BLaER1 (cell line): Measurements from ENCODE around the gene CTSH.
A peak's percentile ranks its signal among the peaks of the same experiment; 100 is the strongest.

Experiments used
- H3K27ac ChIP-seq: shearing (Covaris generic); formaldehyde crosslinking; 2 replicates; pipeline ENCODE4 v1.8.1; 2022
- H3K27me3 ChIP-seq: shearing (Covaris generic); formaldehyde crosslinking; 2 replicates; pipeline ENCODE4 v1.8.1; 2022
- H3K36me3 ChIP-seq: shearing (Covaris generic); formaldehyde crosslinking; 2 replicates; pipeline ENCODE4 v1.8.1; 2022
- H3K4me1 ChIP-seq: shearing (Covaris generic); formaldehyde crosslinking; 2 replicates; pipeline ENCODE4 v1.8.1; 2022
- H3K4me2 ChIP-seq: shearing (Covaris generic); formaldehyde crosslinking; 2 replicates; pipeline ENCODE4 v1.8.1; 2022
- H3K4me3 ChIP-seq: shearing (Covaris generic); formaldehyde crosslinking; 2 replicates; pipeline ENCODE4 v1.8.1; 2022
- H3K9ac ChIP-seq: shearing (Covaris generic); formaldehyde crosslinking; 2 replicates; pipeline ENCODE4 v1.8.1; 2022
- H3K9me3 ChIP-seq: shearing (Covaris generic); formaldehyde crosslinking; 2 replicates; pipeline ENCODE4 v1.8.1; 2022
- H4K20me1 ChIP-seq: shearing (Covaris generic); formaldehyde crosslinking; 2 replicates; pipeline ENCODE4 v1.8.1; 2022
- Cebpa-rat ChIP-seq: shearing (Covaris generic); IDR thresholded peaks from 2 replicates; pipeline ENCODE4 v1.8.1; 2022

Gene CTSH

GRCh38 chr15:78944669-78945407 is at the start of gene CTSH:
Gene CTSH (minus strand): TSS chr15:78945046. CDS start chr15:78944981, 65 bp downstream.
- TF ChIP-seq Cebpa-rat = no peak
- Histone ChIP-seq H3K9me3 (no peaks in the 10 kb centered on the region), H3K36me3 (no peaks in the 10 kb centered on the region), H3K4me2 (peak within 1 kb of the TSS; percentile 93), H3K27me3 (no peaks in the 10 kb centered on the region), H3K27ac (peak within 1 kb of the TSS; percentile 76), H3K4me1 (peaks cover 45% of the 10 kb centered on the region), H3K4me3 (peak within 1 kb of the TSS; percentile 72), H3K9ac (peak within 1 kb of the TSS; percentile 80), H4K20me1 (no peaks in the 10 kb centered on the region)

GRCh38 chr15:78993931-78994530 is 49.2 kb upstream of the CTSH start:
- no peak for TF ChIP-seq Cebpa-rat
- H3K9me3 ChIP-seq = no peaks in the 10 kb centered on the region
- H3K27me3 ChIP-seq = no peaks in the 10 kb centered on the region
- no peak overlapping the region for H3K4me3 ChIP-seq
- no peak overlapping the region for H3K9ac ChIP-seq
- peak overlapping the region; percentile 77 for H3K4me2 ChIP-seq
- H3K36me3 ChIP-seq = no peaks in the 10 kb centered on the region
- no peaks in the 10 kb centered on the region for H4K20me1 ChIP-seq
- peak overlapping the region; percentile 49 for H3K27ac ChIP-seq
- H3K4me1 ChIP-seq = peaks cover 50% of the 10 kb centered on the region

- H4K20me1 ChIP-seq = no peaks in the 10 kb centered on the region
- H3K4me2 ChIP-seq = peak overlapping the region; percentile 77
- peaks cover 56% of the 10 kb centered on the region for H3K4me1 ChIP-seq
- peak overlapping the region; percentile 49 for H3K27ac ChIP-seq
- H3K4me3 ChIP-seq = no peak overlapping the region
- no peak for TF ChIP-seq Cebpa-rat
- no peaks in the 10 kb centered on the region for H3K36me3 ChIP-seq
- no peaks in the 10 kb centered on the region for H3K9me3 ChIP-seq
- no peak overlapping the region for H3K9ac ChIP-seq
- H3K27me3 ChIP-seq = no peaks in the 10 kb centered on the region
Measured at GRCh38 chr15:78993257-78993930, 48.5 kb upstream of the CTSH start.

- Histone ChIP-seq H3K4me2 (peak overlapping the region; percentile 77), H3K4me1 (peaks cover 60% of the 10 kb centered on the region), H3K4me3 (no peak overlapping the region), H3K27ac (peak overlapping the region; percentile 49; the same call in 1 of the 2 replicates), H3K9ac (no peak overlapping the region), H4K20me1 (no peaks in the 10 kb centered on the region), H3K27me3 (no peaks in the 10 kb centered on the region), H3K36me3 (no peaks in the 10 kb centered on the region), H3K9me3 (no peaks in the 10 kb centered on the region)
- no peak for TF ChIP-seq Cebpa-rat
Measured at GRCh38 chr15:78992416-78993256, 47.8 kb upstream of the CTSH start.

GRCh38 chr15:78991879-78992278 is 47.0 kb upstream of the CTSH start:
- H3K4me2 ChIP-seq = peak overlapping the region; percentile 77
- H3K9ac ChIP-seq = no peak overlapping the region
- H3K4me1 ChIP-seq = peaks cover 60% of the 10 kb centered on the region
- H3K9me3 ChIP-seq = no peaks in the 10 kb centered on the region
- H3K27me3 ChIP-seq = no peaks in the 10 kb centered on the region
- H4K20me1 ChIP-seq = no peaks in the 10 kb centered on the region
- no peaks in the 10 kb centered on the region for H3K36me3 ChIP-seq
- H3K4me3 ChIP-seq = no peak overlapping the region
- TF ChIP-seq Cebpa-rat = no peak
- H3K27ac ChIP-seq = peak overlapping the region; percentile 49; the same call in 1 of the 2 replicates

- H3K36me3 ChIP-seq = no peaks in the 10 kb centered on the region
- no peak for TF ChIP-seq Cebpa-rat
- no peaks in the 10 kb centered on the region for H3K27me3 ChIP-seq
- H3K9me3 ChIP-seq = no peaks in the 10 kb centered on the region
- H3K9ac ChIP-seq = no peak overlapping the region
- no peaks in the 10 kb centered on the region for H4K20me1 ChIP-seq
- H3K27ac ChIP-seq = no peak overlapping the region
- H3K4me1 ChIP-seq = peaks cover 60% of the 10 kb centered on the region
- no peak overlapping the region for H3K4me3 ChIP-seq
- H3K4me2 ChIP-seq = peak overlapping the region; percentile 77
Measured at GRCh38 chr15:78991476-78991875, 46.6 kb upstream of the CTSH start.

- H3K27ac ChIP-seq = no peak overlapping the region
- TF ChIP-seq Cebpa-rat = no peak
- no peaks in the 10 kb centered on the region for H3K9me3 ChIP-seq
- H3K4me2 ChIP-seq = no peak overlapping the region
- H3K27me3 ChIP-seq = no peaks in the 10 kb centered on the region
- H3K4me3 ChIP-seq = no peak overlapping the region
- H3K9ac ChIP-seq = no peak overlapping the region
- peaks cover 49% of the 10 kb centered on the region for H3K4me1 ChIP-seq
- H3K36me3 ChIP-seq = no peaks in the 10 kb centered on the region
- no peaks in the 10 kb centered on the region for H4K20me1 ChIP-seq
Measured at GRCh38 chr15:78990278-78990677, 45.4 kb upstream of the CTSH start.

GRCh38 chr15:78989701-78990240 is 44.9 kb upstream of the CTSH start:
- H4K20me1 ChIP-seq = no peaks in the 10 kb centered on the region
- no peak overlapping the region for H3K27ac ChIP-seq
- no peak overlapping the region for H3K9ac ChIP-seq

GRCh38 chr15:78988361-78988911 is 43.6 kb upstream of the CTSH start:
- no peaks in the 10 kb centered on the region for H3K27me3 ChIP-seq
- peak overlapping the region; percentile 30 for H3K4me2 ChIP-seq
- no peaks in the 10 kb centered on the region for H3K9me3 ChIP-seq
- H3K36me3 ChIP-seq = no peaks in the 10 kb centered on the region
- peaks cover 42% of the 10 kb centered on the region for H3K4me1 ChIP-seq
- TF ChIP-seq Cebpa-rat = no peak
- no peaks in the 10 kb centered on the region for H4K20me1 ChIP-seq
- no peak overlapping the region for H3K4me3 ChIP-seq
- no peak overlapping the region for H3K27ac ChIP-seq
- H3K9ac ChIP-seq = no peak overlapping the region

More at GRCh38 chr15:78989701-78990240, 44.9 kb upstream of the CTSH start:
- Histone ChIP-seq H3K4me3 (no peak overlapping the region), H3K27me3 (no peaks in the 10 kb centered on the region), H3K36me3 (no peaks in the 10 kb centered on the region), H3K4me2 (no peak overlapping the region), H3K4me1 (peaks cover 49% of the 10 kb centered on the region), H3K9me3 (no peaks in the 10 kb centered on the region)
- TF ChIP-seq Cebpa-rat = no peak
